Type B pancreatic cell (in vitro differentiated cells): ENCODE measurements around the gene BCKDK. TPM values are rescaled to one million over a fixed set of nuclear protein-coding genes. Genes with fewer than 3 reads are reported as not detected.

ENCODE experiments used
- DNase-seq: peaks from one replicate; pipeline ENCODE4 v3.0.0; 2021; ENCODE audit warnings: mixed read lengths; ENCODE audit not compliant: unreplicated experiment; ENCODE audit errors: extremely low spot score
- H3K27ac Mint-ChIP-seq: 2 replicates; pipeline ENCODE4 v1.8.0; 2021; ENCODE audit warnings: mild to moderate bottlenecking, mixed read lengths
- H3K27me3 Mint-ChIP-seq: 2 replicates; pipeline ENCODE4 v1.8.0; 2021; ENCODE audit warnings: mixed read lengths
- H3K36me3 Mint-ChIP-seq: 2 replicates; pipeline ENCODE4 v1.8.0; 2021; ENCODE audit warnings: mixed read lengths
- H3K4me1 Mint-ChIP-seq: one replicate; pipeline ENCODE4 v1.8.0; 2021; ENCODE audit warnings: mixed read lengths; ENCODE audit not compliant: unreplicated experiment
- H3K4me3 Mint-ChIP-seq: 2 replicates; pipeline ENCODE4 v1.8.0; 2021; ENCODE audit warnings: mild to moderate bottlenecking, mixed read lengths
- H3K9me3 Mint-ChIP-seq: 2 replicates; pipeline ENCODE4 v1.8.0; 2021; ENCODE audit warnings: mixed read lengths
- CTCF ChIP-seq: fragments of 200-600 bp; sonication (generic); conservative IDR thresholded peaks from 2 replicates; pipeline ENCODE4 v1.5.0; 2021; ENCODE audit warnings: antibody characterized with exemption, mild to moderate bottlenecking
- total RNA-seq: library from RNA; stranded (reverse); gene quantifications from 2 replicates; pipeline ENCODE4 v1.2.1, GENCODE V29; 2021; ENCODE audit warnings: low replicate concordance

Gene BCKDK
- total RNA-seq, 1 donor from 2014 or later: 44.5 TPM

- Mint-ChIP-seq H3K36me3 (peaks cover 5% of the 10 kb centered on the region), H3K9me3 (no peaks in the 10 kb centered on the region), H3K27me3 (no peaks in the 10 kb centered on the region), H3K27ac (peak overlapping the region; percentile 20), H3K4me3 (no peak overlapping the region), H3K4me1 (peaks cover 5% of the 10 kb centered on the region)
- no peak for DNase-seq
- TF ChIP-seq CTCF: no peak
Observed at GRCh38 chr16:31081428-31082351, 26.5 kb upstream of the BCKDK start.

- DNase-seq: no peak
- Mint-ChIP-seq H3K36me3 (peaks cover 5% of the 10 kb centered on the region), H3K27ac (peak overlapping the region; percentile 20), H3K4me3 (no peak overlapping the region), H3K9me3 (no peaks in the 10 kb centered on the region), H3K4me1 (peaks cover 5% of the 10 kb centered on the region), H3K27me3 (no peaks in the 10 kb centered on the region)
- no peak for TF ChIP-seq CTCF
Observed at GRCh38 chr16:31082368-31083045, 25.7 kb upstream of the BCKDK start.

- Mint-ChIP-seq H3K27ac (no peak overlapping the region), H3K4me3 (no peak overlapping the region), H3K9me3 (no peaks in the 10 kb centered on the region), H3K4me1 (peaks cover 5% of the 10 kb centered on the region), H3K36me3 (peaks cover under 1% of the 10 kb centered on the region), H3K27me3 (no peaks in the 10 kb centered on the region)
- TF ChIP-seq CTCF: no peak
- DNase-seq: no peak
Observed at GRCh38 chr16:31083081-31083480, 25.1 kb upstream of the BCKDK start.

- Mint-ChIP-seq H3K27me3 (no peaks in the 10 kb centered on the region), H3K9me3 (no peaks in the 10 kb centered on the region), H3K27ac (no peak overlapping the region), H3K4me3 (no peak overlapping the region), H3K4me1 (peaks cover 5% of the 10 kb centered on the region), H3K36me3 (no peaks in the 10 kb centered on the region)
- no peak for TF ChIP-seq CTCF
- DNase-seq: no peak
Observed at GRCh38 chr16:31083556-31083955, 24.6 kb upstream of the BCKDK start.

- Mint-ChIP-seq H3K4me3 (no peak overlapping the region), H3K27me3 (no peaks in the 10 kb centered on the region), H3K27ac (no peak overlapping the region), H3K9me3 (no peaks in the 10 kb centered on the region), H3K4me1 (peaks cover 5% of the 10 kb centered on the region), H3K36me3 (no peaks in the 10 kb centered on the region)
- no peak for DNase-seq
- no peak for TF ChIP-seq CTCF
Observed at GRCh38 chr16:31083981-31084380, 24.2 kb upstream of the BCKDK start.
